Thyroid gland (tissue), 4 donors: Measurements from ENCODE around the gene SLC35E2B.
"Not testable (repeated sequence)": the region's sequence is repeated elsewhere in the genome, so short reads cannot be mapped to it uniquely, and the experiment has no call there.

ENCODE experiments used
- CTCF ChIP-seq, 6 experiments: fragments of 200-600 bp in 3 of 6; fragments of 450-650 bp in 3 of 6; sonication (generic) in 3 of 6; IDR thresholded peaks; one replicate each; pipeline ENCODE4 v1.5.1; 2016 to 2019; ENCODE audit warnings: antibody characterized with exemption in 6 of 6, mild to moderate bottlenecking in 2 of 6, inconsistent platforms in 1 of 6, moderate library complexity in 1 of 6
- POLR2A ChIP-seq, 2 donors: fragments of 450-650 bp; IDR thresholded peaks; one replicate each; pipeline ENCODE4 v1.6.1; 2017; ENCODE audit warnings: antibody characterized with exemption in 2 of 2, mild to moderate bottlenecking in 2 of 2, moderate library complexity in 1 of 2

- TF ChIP-seq CTCF, POLR2A (IDR thresholded peaks at IDR 0.05): not testable (repeated sequence)
Measured at GRCh38 chr1:1707241-1707640, 14.6 kb upstream of the SLC35E2B start.
